HepG2 (cell line): ENCODE results near the gene KIF17.

Experiments used
- BCL6 ChIP-seq: IDR thresholded peaks from 2 replicates; pipeline ENCODE4 v1.6.1; 2016; ENCODE audit warnings: missing genetic modification reagents, missing compliant biosample characterization
- HMGA1 ChIP-seq: sonication (generic); formaldehyde crosslinking; conservative IDR thresholded peaks from 2 replicates; pipeline ENCODE4 v1.4.0; 2020; ENCODE audit warnings: missing genetic modification reagents
- IRF2 ChIP-seq: IDR thresholded peaks from 2 replicates; pipeline ENCODE4 v1.6.1; 2018; ENCODE audit warnings: missing genetic modification reagents, missing compliant biosample characterization
- NFE2L2 ChIP-seq: fragments of 150-350 bp; IDR thresholded peaks from 2 replicates; pipeline ENCODE4 v1.6.1; 2014; ENCODE audit warnings: low read length
- NFIC ChIP-seq: IDR thresholded peaks from 2 replicates; pipeline ENCODE4 v1.6.1; 2012; ENCODE audit warnings: mild to moderate bottlenecking, low read length, inconsistent platforms
- ZNF776 ChIP-seq: sonication (generic); formaldehyde crosslinking; IDR thresholded peaks from 2 replicates; pipeline ENCODE4 v1.4.0; 2020; ENCODE audit warnings: mild to moderate bottlenecking, missing genetic modification reagents
- TF ChIP-seq, protein P1 (sequence below): sonication (generic); formaldehyde crosslinking; IDR thresholded peaks from 2 replicates; pipeline ENCODE4 v1.5.0; 2020; ENCODE audit warnings: missing genetic modification reagents
- TF ChIP-seq, protein P2 (sequence below): sonication (generic); formaldehyde crosslinking; IDR thresholded peaks from 2 replicates; pipeline ENCODE4 v1.5.0; 2020; ENCODE audit warnings: mild to moderate bottlenecking, missing genetic modification reagents, moderate library complexity
- TF ChIP-seq, protein P3 (sequence below): sonication (generic); formaldehyde crosslinking; IDR thresholded peaks from 2 replicates; pipeline ENCODE4 v1.4.0; 2020; ENCODE audit warnings: mild to moderate bottlenecking, low read depth, missing genetic modification reagents

DNA sequence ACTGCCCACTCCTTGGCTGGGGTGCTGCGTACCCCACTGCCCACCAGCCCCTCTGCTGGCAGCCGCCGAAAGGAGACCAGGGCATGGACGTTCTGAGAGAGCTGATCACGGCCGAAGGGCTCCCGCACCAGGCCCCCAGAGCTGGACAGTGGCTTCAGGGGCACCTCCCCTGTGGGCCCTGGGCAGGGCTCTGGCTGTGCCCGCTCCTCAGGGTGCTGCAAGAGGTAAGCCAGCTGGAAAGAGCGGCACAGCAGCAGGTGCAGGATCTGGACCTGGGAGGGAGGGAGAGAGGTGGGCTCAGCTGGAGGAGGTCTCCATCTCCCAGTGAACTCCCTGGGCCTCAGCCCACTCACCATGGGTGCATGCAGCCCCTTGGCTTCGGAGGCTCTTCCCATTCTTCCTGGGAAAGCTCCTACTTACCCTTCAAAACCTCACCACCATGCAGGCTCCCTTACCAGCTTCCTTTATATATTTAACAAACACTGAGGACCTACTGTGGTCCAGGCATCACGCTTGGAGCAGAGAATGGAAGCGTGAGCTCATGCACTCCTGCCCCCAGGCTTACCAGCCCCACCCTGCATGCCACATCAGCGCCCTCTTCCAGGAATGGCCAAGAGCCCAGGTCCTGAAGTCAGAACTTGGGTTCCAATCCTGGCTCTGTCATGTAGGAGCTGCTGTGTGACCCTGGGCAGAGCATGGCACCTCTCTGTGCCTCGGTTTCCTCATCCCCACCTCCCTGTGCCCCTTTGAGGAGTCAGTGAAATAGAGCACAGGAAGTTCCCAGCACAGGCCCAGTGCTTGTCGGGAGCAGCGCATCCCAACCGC, 6.8 kb upstream of the KIF17 start:
- TF ChIP-seq ZNF776 (CRISPR knock-in tag) (no peak), NFIC (no peak), IRF2 (CRISPR knock-in tag) (no peak), BCL6 (CRISPR knock-in tag) (no peak), NFE2L2 (no peak), HMGA1 (CRISPR knock-in tag) (no peak)
- TF ChIP-seq, protein P1, sequence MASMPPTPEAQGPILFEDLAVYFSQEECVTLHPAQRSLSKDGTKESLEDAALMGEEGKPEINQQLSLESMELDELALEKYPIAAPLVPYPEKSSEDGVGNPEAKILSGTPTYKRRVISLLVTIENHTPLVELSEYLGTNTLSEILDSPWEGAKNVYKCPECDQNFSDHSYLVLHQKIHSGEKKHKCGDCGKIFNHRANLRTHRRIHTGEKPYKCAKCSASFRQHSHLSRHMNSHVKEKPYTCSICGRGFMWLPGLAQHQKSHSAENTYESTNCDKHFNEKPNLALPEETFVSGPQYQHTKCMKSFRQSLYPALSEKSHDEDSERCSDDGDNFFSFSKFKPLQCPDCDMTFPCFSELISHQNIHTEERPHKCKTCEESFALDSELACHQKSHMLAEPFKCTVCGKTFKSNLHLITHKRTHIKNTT (CRISPR knock-in tag): no peak
- TF ChIP-seq, protein P2, sequence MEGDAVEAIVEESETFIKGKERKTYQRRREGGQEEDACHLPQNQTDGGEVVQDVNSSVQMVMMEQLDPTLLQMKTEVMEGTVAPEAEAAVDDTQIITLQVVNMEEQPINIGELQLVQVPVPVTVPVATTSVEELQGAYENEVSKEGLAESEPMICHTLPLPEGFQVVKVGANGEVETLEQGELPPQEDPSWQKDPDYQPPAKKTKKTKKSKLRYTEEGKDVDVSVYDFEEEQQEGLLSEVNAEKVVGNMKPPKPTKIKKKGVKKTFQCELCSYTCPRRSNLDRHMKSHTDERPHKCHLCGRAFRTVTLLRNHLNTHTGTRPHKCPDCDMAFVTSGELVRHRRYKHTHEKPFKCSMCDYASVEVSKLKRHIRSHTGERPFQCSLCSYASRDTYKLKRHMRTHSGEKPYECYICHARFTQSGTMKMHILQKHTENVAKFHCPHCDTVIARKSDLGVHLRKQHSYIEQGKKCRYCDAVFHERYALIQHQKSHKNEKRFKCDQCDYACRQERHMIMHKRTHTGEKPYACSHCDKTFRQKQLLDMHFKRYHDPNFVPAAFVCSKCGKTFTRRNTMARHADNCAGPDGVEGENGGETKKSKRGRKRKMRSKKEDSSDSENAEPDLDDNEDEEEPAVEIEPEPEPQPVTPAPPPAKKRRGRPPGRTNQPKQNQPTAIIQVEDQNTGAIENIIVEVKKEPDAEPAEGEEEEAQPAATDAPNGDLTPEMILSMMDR (CRISPR knock-in tag): no peak
- TF ChIP-seq, protein P3, sequence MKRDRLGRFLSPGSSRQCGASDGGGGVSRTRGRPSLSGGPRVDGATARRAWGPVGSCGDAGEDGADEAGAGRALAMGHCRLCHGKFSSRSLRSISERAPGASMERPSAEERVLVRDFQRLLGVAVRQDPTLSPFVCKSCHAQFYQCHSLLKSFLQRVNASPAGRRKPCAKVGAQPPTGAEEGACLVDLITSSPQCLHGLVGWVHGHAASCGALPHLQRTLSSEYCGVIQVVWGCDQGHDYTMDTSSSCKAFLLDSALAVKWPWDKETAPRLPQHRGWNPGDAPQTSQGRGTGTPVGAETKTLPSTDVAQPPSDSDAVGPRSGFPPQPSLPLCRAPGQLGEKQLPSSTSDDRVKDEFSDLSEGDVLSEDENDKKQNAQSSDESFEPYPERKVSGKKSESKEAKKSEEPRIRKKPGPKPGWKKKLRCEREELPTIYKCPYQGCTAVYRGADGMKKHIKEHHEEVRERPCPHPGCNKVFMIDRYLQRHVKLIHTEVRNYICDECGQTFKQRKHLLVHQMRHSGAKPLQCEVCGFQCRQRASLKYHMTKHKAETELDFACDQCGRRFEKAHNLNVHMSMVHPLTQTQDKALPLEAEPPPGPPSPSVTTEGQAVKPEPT (CRISPR knock-in tag): no peak
